ENCODE measurements around the gene COL5A1.

Gene COL5A1

DNA sequence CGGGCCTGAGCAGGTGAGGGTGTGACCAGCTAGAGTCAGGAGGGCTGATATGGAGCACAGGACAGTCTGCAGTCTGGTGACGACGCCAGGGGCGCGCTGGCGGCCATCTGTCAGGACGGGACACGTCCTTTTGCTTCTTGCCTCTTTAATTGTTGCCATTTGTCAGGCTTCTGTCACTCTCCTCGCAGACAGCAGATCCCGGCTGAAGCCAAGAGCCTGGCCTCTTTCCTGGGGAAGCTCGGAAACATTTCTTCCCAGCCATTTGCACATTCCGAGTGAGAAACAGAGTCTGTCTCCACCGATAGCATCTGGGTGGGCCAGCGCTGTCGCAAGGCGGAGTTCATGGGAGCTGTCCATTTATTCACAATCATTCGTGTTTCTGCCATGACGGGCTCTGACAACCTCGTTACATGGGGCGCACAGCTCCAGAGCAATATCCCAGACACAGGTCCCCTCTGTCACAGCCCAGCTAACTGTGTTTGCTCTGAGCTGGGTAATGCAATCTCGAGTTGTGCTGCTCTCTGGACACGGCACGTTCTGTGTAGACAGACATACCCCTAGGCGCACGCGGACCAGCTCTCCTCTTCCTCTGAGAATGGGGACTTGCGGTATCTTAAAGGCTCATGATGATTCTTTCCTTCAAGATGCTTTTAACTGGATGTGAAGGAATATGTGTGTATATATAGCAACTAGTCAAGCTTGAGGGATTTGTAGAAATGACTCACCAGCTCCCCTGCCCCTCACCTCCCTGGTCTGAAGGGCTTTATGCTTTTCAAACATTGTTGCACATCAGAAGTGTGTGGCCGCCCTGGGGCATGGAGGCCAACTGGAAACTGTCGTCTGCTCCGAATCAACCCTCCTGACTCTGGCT is 133.7 kb downstream of the COL5A1 start:
- no peak for FAIRE-seq

- no peak for FAIRE-seq
Observed at GRCh38 chr9:134776080-134776796, 134.6 kb downstream of the COL5A1 start.

- FAIRE-seq: no peak
Observed at GRCh38 chr9:134777153-134777552, 135.6 kb downstream of the COL5A1 start.

DNA sequence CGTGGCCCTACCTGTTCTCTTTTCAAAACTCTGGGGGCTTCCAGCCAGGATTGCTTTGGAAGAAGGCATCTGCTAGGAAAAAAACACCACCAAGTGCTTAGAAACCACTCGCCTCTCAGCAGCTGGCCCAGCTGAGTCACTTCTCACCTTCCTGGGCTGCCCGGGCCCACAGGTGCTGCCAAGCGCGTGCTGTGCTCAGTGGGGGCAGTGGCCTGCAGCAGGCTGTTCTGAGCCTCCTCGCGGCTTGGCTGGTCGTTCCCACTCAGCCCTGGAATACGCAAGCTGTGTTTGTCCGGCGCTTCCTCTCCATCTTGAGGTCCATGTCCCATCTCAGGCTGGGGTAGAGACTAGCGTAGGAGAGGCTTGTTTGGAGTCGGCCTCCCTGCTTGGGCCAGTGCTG is 136.6 kb downstream of the COL5A1 start:
- FAIRE-seq: no peak

DNA sequence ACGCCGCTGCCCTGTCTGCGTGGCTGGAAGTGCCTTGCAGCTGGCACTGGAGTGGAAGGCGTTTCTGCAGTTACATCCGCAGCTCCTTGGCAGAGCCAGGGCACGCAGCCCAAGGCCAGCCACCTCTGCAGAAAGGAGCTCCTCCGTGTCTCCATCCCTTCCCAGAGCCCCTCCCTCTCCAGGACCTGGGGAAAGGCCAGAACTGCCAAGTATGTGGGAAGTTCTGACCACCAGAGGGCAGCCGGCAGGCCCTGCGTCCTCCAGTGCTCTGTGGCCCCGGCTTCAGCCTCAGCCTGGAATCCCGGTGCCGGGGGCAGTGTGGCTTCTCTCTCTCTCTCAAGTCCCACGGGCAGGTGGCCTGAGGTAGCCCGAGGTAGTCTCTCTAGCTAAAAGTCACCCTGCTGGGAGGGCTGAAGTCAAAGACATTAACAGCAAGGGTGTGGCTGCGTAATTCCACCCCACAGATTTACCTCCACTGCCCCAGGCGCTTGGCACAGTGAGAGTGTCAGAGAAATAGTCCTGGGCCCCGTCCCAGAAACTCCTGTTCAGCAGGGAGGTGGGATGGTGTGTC is 137.3 kb downstream of the COL5A1 start:
- FAIRE-seq: no peak

GRCh38 chr9:134779640-134780039 is 138.0 kb downstream of the COL5A1 start:
- FAIRE-seq: no peak

- FAIRE-seq: no peak
Observed at GRCh38 chr9:134781591-134782302, 140.1 kb downstream of the COL5A1 start.

- no peak for FAIRE-seq
Observed at GRCh38 chr9:134782921-134783698, 141.5 kb downstream of the COL5A1 start.

GRCh38 chr9:134783699-134784039 is 142.1 kb downstream of the COL5A1 start:
- no peak for FAIRE-seq

DNA sequence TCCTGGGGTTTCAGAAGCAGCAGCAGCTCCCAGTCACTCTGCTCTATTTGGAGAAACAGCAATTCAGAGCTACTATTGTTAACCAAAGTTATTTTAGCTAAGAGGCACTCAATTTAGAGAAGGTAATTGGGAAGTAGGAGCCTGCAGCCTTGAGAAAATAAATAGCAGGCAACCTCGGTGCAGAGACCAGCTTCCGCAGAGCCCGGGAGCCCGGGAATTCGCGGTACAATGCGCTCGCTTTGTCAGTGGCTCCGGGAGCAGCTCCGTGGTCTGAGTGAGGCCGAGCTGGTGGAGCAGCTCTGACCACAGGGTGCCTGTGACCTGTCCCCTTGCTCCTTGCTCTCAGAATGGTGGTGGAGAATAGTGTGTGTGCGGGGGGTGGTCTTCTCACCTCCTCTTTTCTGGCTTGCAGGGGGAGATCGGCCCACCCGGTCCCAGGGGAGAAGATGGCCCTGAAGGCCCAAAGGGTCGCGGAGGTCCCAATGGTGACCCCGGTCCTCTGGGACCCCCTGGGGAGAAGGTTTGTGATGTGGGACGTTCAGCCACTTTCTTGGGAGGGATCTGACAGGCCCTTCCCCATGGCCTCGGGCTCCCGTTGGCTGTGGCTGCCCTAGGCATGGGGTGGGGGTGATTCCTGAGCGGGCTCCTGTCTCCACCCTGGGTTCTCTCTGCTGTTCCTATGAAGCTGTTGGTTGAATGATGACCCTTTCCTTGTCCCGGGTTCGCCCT is 143.1 kb downstream of the COL5A1 start:
- no peak for FAIRE-seq

GRCh38 chr9:134785325-134786108 is 143.9 kb downstream of the COL5A1 start:
- FAIRE-seq: no peak

DNA sequence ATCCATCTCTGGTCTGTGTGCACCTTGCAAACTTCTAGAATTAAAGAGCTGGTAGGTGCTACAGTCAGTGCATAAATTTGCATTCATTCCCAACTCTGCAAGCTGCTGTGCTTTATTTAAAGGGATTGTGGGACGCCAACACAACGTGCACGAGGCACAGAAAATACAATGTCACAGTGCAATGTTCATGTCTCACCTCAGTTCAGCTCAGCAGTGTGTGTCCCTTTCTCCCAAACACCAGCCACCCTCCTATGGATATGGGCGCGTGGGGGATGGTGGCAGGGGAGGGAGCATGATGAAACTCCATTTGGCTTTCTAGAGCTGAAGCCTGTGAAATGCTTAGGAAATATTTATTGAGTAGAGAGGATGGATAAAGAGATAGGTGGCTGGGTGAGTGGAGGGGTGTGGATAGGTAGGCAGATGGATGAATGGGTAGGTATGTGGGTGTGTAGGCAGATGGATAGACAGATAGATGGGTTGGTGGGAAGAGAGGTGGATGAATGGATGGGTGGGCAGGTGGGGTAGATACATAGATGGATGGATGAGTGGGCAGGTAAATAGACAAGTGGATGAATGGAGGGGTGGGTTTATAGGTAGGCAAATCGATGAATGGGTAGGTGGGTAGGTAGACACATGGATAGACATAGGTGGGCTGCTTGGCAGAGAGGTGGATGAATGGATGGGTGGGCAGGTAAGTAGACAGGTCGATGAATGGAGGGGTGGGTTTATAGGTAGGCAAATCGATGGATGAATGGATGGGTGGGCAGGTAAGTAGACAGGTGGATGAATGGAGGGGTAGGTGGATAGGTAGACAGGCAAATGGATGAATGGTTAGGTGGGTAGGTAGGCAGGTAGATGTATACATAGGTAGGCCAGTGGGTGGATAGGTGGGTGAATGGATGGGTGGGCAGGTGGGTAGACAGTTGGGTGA is 146.3 kb downstream of the COL5A1 start:
- FAIRE-seq: no peak

GRCh38 chr9:134789168-134789567 is 147.6 kb downstream of the COL5A1 start:
- FAIRE-seq: no peak

DNA sequence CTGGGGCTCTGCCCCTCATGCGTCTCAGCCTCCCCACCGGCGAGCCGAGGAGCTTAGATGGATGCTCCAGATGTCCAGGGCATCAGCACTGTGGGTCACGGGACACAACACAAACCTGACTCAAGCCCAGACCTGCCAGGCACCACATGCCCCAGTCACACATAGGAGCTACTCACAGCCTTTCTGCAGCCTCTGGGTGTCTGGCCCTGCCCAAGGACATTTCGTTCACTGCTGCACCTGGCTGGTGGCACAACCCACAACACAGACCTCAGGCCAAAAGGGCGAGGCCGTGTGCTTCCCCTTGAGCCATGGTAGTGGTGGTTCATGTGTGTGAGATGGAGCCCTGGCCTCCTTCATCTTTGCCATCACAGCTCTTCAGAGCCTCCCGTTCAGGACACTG is 149.4 kb downstream of the COL5A1 start:
- no peak for FAIRE-seq

DNA sequence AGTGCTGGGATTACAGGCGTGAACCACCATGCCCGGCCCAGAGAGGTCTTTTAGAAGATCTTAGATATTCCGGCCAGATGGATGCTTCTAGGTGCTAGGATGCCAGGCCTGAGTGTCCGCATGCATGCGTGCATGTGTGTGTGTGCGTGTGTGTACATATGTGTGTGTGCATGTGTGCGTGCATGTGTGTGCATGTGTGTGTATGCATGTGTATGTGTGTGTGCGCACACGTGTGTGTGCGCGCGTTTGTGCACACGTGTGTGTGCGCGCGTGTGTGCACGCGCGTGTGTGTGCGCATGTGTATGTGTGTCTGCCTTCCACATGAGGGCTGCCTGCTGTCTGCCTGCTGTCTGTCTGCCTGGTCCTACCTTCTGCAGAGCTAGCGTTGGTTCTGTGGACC is 151.0 kb downstream of the COL5A1 start:
- FAIRE-seq: no peak

DNA sequence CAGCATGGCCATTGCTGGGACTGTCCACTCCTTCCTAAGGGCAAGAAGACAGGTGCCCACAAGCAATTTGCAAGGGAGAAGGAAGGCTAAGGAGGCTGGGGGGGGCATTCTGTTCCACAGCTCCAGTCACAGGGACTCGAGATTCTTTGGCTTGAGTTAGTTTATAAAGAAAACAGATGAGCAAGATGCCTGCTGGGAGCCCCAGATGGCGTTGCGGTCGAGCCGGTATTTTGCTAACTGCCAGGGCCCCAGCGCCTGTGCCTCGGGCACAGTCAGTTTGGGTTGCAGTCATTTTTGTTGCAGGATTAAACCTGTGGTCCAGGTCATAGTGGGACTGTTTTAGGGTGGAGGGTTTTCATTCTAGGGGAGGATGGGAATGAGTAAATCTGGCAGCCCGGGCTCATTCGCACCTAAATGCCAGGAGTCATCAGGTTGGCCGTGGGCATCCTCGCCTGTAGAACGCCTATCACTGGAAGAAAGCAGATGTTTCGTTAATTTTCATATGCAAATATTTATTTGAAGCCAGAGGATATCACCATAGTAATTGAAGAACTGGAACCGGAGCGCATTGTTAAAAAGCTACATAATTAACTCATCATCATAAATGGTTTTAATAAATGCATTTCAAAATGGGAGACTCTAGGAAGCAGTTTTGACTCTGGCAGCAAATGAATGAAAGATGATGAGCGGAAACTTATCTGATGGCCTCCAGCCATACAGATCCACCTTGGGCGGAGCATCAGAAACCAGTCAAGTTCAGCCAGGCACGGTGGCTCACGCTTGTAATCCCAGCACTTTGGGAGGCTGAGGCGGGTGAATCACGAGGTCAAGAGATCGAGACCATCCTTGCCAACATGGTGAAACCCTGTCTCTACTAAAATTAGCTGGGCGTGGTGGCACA is 151.9 kb downstream of the COL5A1 start:
- no peak for FAIRE-seq

- no peak for FAIRE-seq
Observed at GRCh38 chr9:134794663-134795370, 153.2 kb downstream of the COL5A1 start.

DNA sequence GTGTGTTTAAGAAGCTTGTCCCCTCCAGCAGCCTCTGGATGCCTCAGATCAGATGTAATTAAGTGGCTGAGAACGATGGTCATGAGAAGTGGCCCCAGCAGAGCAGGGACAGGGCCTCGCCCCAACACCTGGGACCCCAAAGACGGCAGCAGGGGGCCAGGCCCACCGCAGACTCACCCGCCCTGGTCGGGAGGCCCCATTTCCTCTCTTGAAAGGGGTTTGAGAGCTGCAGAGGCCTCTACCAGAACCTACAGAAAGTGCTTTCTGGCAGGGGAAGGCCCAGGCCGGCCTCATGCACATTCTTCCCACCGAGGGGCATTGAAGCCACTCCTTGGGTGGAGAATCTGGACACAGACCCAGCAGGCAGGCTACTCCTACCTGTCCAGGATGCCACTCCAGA is 153.8 kb downstream of the COL5A1 start:
- no peak for FAIRE-seq

Measured in colon (tissue), 2 donors.